Measurements from ENCODE around the gene CALHM4. TPM values are rescaled to one million over a fixed set of nuclear protein-coding genes. Genes with fewer than 3 reads are reported as not detected.

The CALHM4 gene
- total and polyA plus RNA-seq, 2 of the 8 experiments (the other 6 are each of a cell fraction or from before 2014, with no cell fraction given), result not detected

GRCh38 chr6:116515141-116515540, 38.4 kb upstream of the CALHM4 start:
- TF ChIP-seq FOSL1 (IDR thresholded peaks at IDR 0.05; ENCODE audit: insufficient read depth, low read depth, low read length) (no peak), TCF12 (IDR thresholded peaks at IDR 0.05; ENCODE audit: low read depth, low read length) (no peak), CEBPB (IDR thresholded peaks at IDR 0.05; ENCODE audit: low read depth, low read length) (no peak), CTBP2 (IDR thresholded peaks at IDR 0.05; ENCODE audit: borderline replicate concordance, insufficient read depth, insufficient read length, low read length) (no peak), HDAC6 (IDR thresholded peaks at IDR 0.05; ENCODE audit: low read depth, low read length) (no peak), SP1 (IDR thresholded peaks at IDR 0.05; ENCODE audit: low read depth, low read length) (no peak), EZH2 (IDR thresholded peaks at IDR 0.05; ENCODE audit: low read depth, low read length, severe bottlenecking) (no peak), EGR1 (IDR thresholded peaks at IDR 0.05; ENCODE audit: borderline replicate concordance, low read depth, low read length) (no peak), RXRA (IDR thresholded peaks at IDR 0.05; ENCODE audit: insufficient read depth, low read depth, low read length) (no peak), CREB1 (IDR thresholded peaks at IDR 0.05) (no peak), EP300 (IDR thresholded peaks at IDR 0.05; ENCODE audit: borderline replicate concordance in 1 of 2, low read depth in 2 of 2, low read length in 2 of 2) (no peak)
- no peak overlapping the region for H4K91ac ChIP-seq (replicated peaks; ENCODE audit: insufficient read length, low read length)
- H3K79me2 ChIP-seq (ENCODE audit: control insufficient read depth in 1 of 2, insufficient read depth in 2 of 2, low read length in 2 of 2), result no peaks in the 10 kb centered on the region
- H3K4me2 ChIP-seq (ENCODE audit: insufficient read depth in 1 of 2, low read depth in 2 of 2, low read length in 2 of 2), result no peak overlapping the region
- H4K20me1 ChIP-seq (replicated peaks in 1 of 2; ENCODE audit: control insufficient read depth in 1 of 2, insufficient read depth in 2 of 2, low read length in 2 of 2), result no peaks in the 10 kb centered on the region
- H2BK15ac ChIP-seq (ENCODE audit: low read length), result no peak overlapping the region
- H3K56ac ChIP-seq (replicated peaks; ENCODE audit: insufficient read length, low read depth, low read length), result no peak overlapping the region
- no peak overlapping the region for H3K23ac ChIP-seq (ENCODE audit: insufficient read length)
- no peak overlapping the region for H2BK12ac ChIP-seq (ENCODE audit: low read depth, low read length)
- no peak overlapping the region for H3K27ac ChIP-seq (ENCODE audit: low read depth, low read length)
- ChIA-PET CTCF (ENCODE audit: partially characterized antibody) (interaction anchor here (0.8 to 6.0 kb wide), 13 partner anchors 13 to 247 kb away, joined by 3 to 60 read pairs (median 5); no protein-coding TSS in a partner anchor), POLR2A (ENCODE audit: partially characterized antibody) (no interaction called here)
- H3K9me3 ChIP-seq (ENCODE audit: insufficient read depth in 2 of 2, low read depth in 1 of 2, low read length in 1 of 2), result no peaks in the 10 kb centered on the region
- H4K5ac ChIP-seq (ENCODE audit: insufficient read length, low read depth, low read length), result no peak overlapping the region
- H3K4me3 ChIP-seq (ENCODE audit: extremely low read depth in 1 of 4, insufficient read depth in 2 of 4, low read depth in 3 of 4, low read length in 4 of 4), result no peak overlapping the region
- no peaks in the 10 kb centered on the region for H3K36me3 ChIP-seq (ENCODE audit: control insufficient read depth in 2 of 4, insufficient read depth in 4 of 4, low read length in 3 of 4)
- no peak overlapping the region for H3K14ac ChIP-seq (ENCODE audit: insufficient read length)
- no peak overlapping the region for H2BK120ac ChIP-seq (replicated peaks; ENCODE audit: low read depth, low read length)
- no peaks in the 10 kb centered on the region for H3K23me2 ChIP-seq (ENCODE audit: low read depth, low read length)
- H3K9ac ChIP-seq (replicated peaks in 1 of 4; ENCODE audit: extremely low read depth in 1 of 4, low read depth in 3 of 4, low read length in 3 of 4), result no peak overlapping the region
- no peak overlapping the region for H3K18ac ChIP-seq (ENCODE audit: extremely low read depth, low read length)
- H3K4ac ChIP-seq (replicated peaks; ENCODE audit: insufficient read length, low read depth, low read length), result no peak overlapping the region
- FAIRE-seq (no peak), DNase-seq (ENCODE audit: low read depth in 1 of 2, low spot score in 2 of 2) (no peak)
- H2AK5ac ChIP-seq (ENCODE audit: low read depth, low read length), result no peak overlapping the region
- H3K27me3 ChIP-seq (replicated peaks in 1 of 4; ENCODE audit: control insufficient read depth in 3 of 4, extremely low read depth in 1 of 4, insufficient read depth in 3 of 4, low read length in 3 of 4), result peaks cover 0 to 1% (median 0%) of the 10 kb centered on the region in 4 experiments; a peak in 1 of 7 replicates
- H2BK5ac ChIP-seq (ENCODE audit: low read depth, low read length), result no peak overlapping the region
- no peaks in the 10 kb centered on the region for H3K79me1 ChIP-seq (ENCODE audit: low read depth, low read length)
- H3K4me1 ChIP-seq (replicated peaks in 1 of 4; ENCODE audit: control insufficient read depth in 3 of 4, insufficient read depth in 4 of 4, low read length in 3 of 4), result peaks cover 0 to 11% (median 4%) of the 10 kb centered on the region in 4 experiments; a peak in 4 of 7 replicates
- H2BK20ac ChIP-seq (ENCODE audit: low read length), result no peak overlapping the region
- H2AFZ ChIP-seq (ENCODE audit: low read length), result no peak overlapping the region
- no peak overlapping the region for H4K8ac ChIP-seq (ENCODE audit: extremely low read depth, insufficient read depth, low read length)
